ENCODE results near the gene MSH3.

The MSH3 gene

GRCh38 chr5:80654391-80655230 lies at the start of gene MSH3, which contains the start of gene DHFR:
MSH3 (plus strand) TSS chr5:80654652; CDS start chr5:80654728, 76 bp downstream.
DHFR (minus strand) TSS chr5:80654983; CDS start chr5:80654489, 494 bp downstream.
- DNase-seq, result peak; percentile 76

GRCh38 chr5:80607343-80607742 lies 47.1 kb upstream of the MSH3 start:
- DNase-seq, result no peak

GRCh38 chr5:80607832-80608231 lies 46.6 kb upstream of the MSH3 start:
- DNase-seq, result no peak

GRCh38 chr5:80608731-80609130 lies 45.7 kb upstream of the MSH3 start:
- DNase-seq, result no peak

GRCh38 chr5:80609692-80610091 lies 44.8 kb upstream of the MSH3 start:
- DNase-seq, result no peak

- no peak for DNase-seq
Observed at GRCh38 chr5:80615266-80615914, 39.1 kb upstream of the MSH3 start.

GRCh38 chr5:80618438-80618837 lies 36.0 kb upstream of the MSH3 start:
- no peak for DNase-seq

GRCh38 chr5:80619086-80619485 lies 35.4 kb upstream of the MSH3 start:
- DNase-seq, result no peak

GRCh38 chr5:80620211-80620610 lies 34.2 kb upstream of the MSH3 start:
- no peak for DNase-seq

GRCh38 chr5:80622756-80623155 lies 31.7 kb upstream of the MSH3 start:
- no peak for DNase-seq

- no peak for DNase-seq
Observed at GRCh38 chr5:80623999-80624398, 30.5 kb upstream of the MSH3 start.

- no peak for DNase-seq
Observed at GRCh38 chr5:80625230-80625629, 29.2 kb upstream of the MSH3 start.

GRCh38 chr5:80629281-80629680 lies 25.2 kb upstream of the MSH3 start:
- DNase-seq, result no peak

- no peak for DNase-seq
Observed at GRCh38 chr5:80631278-80632259, 22.9 kb upstream of the MSH3 start.

- no peak for DNase-seq
Observed at GRCh38 chr5:80632700-80633099, 21.8 kb upstream of the MSH3 start.

GRCh38 chr5:80634193-80634592 lies 20.3 kb upstream of the MSH3 start:
- DNase-seq, result no peak

- no peak for DNase-seq
Observed at GRCh38 chr5:80641353-80641752, 13.1 kb upstream of the MSH3 start.

GRCh38 chr5:80644900-80645299 lies 9.6 kb upstream of the MSH3 start:
- DNase-seq, result no peak

GRCh38 chr5:80646926-80647325 lies 7.5 kb upstream of the MSH3 start:
- no peak for DNase-seq

GRCh38 chr5:80653502-80653901 lies 950 bp upstream of the MSH3 start:
- DNase-seq, result no peak

- DNase-seq, result no peak
Observed at GRCh38 chr5:80654054-80654390, 430 bp upstream of the MSH3 start.

- DNase-seq, result no peak
Observed at GRCh38 chr5:80655231-80655774, 851 bp downstream of the MSH3 start.

GRCh38 chr5:80656425-80656824 lies 2.0 kb downstream of the MSH3 start:
- no peak for DNase-seq

All from NCI-H1105 (cell line).